Astrocyte (in vitro differentiated cells and primary cell): ENCODE results near the gene PANX2. TPM values are rescaled to one million over a fixed set of nuclear protein-coding genes. Genes with fewer than 3 reads are reported as not detected.

Experiments
- DNase-seq: peaks from one replicate; pipeline ENCODE4 v3.0.0-alpha.2; 2010; ENCODE audit warnings: low read depth
- FAIRE-seq: peaks from 2 replicates; lab custom pipeline; 2011; peaks lifted over from hg19 to GRCh38; lab: Jason Lieb, UNC
- H2AFZ ChIP-seq: 2 replicates; pipeline ENCODE4 v1.6.0; 2012; ENCODE audit warnings: low read depth, low read length, inconsistent platforms
- H3K27ac ChIP-seq: 2 replicates; pipeline ENCODE4 v1.5.1; 2011; ENCODE audit warnings: low read depth, low read length, inconsistent platforms
- H3K27me3 ChIP-seq: 2 replicates; pipeline ENCODE4 v1.6.0; 2011; ENCODE audit warnings: low read length, inconsistent platforms; ENCODE audit not compliant: insufficient read depth
- H3K36me3 ChIP-seq: 2 replicates; pipeline ENCODE4 v1.5.1; 2011; ENCODE audit warnings: low read length, inconsistent platforms; ENCODE audit not compliant: insufficient read depth
- H3K4me1 ChIP-seq: 2 replicates; pipeline ENCODE4 v1.5.1; 2011; ENCODE audit warnings: low read length, inconsistent platforms; ENCODE audit not compliant: insufficient read depth
- H3K4me2 ChIP-seq: 2 replicates; pipeline ENCODE4 v1.6.0; 2012; ENCODE audit warnings: low read length, inconsistent platforms
- H3K4me3 ChIP-seq: 2 replicates; pipeline ENCODE4 v1.5.1; 2011; ENCODE audit warnings: low read depth, mild to moderate bottlenecking, low read length, inconsistent platforms; ENCODE audit not compliant: insufficient read depth
- H3K79me2 ChIP-seq: 2 replicates; pipeline ENCODE4 v1.6.0; 2012; ENCODE audit warnings: mild to moderate bottlenecking, low read length, inconsistent platforms; ENCODE audit not compliant: insufficient read depth
- H3K9ac ChIP-seq: 2 replicates; pipeline ENCODE4 v1.6.0; 2012; ENCODE audit warnings: mild to moderate bottlenecking, low read length, inconsistent platforms
- H3K9me3 ChIP-seq: 2 replicates; pipeline ENCODE4 v1.5.1; 2012; ENCODE audit warnings: low read depth, mild to moderate bottlenecking, low read length, inconsistent platforms; ENCODE audit not compliant: insufficient read depth
- H4K20me1 ChIP-seq: 2 replicates; pipeline ENCODE4 v1.6.0; 2012; ENCODE audit warnings: low read length, inconsistent platforms; ENCODE audit not compliant: insufficient read depth
- H3K27ac Mint-ChIP-seq: one replicate; pipeline ENCODE4 v1.8.0; 2021; ENCODE audit warnings: mild to moderate bottlenecking, mixed read lengths; ENCODE audit not compliant: unreplicated experiment
- H3K27me3 Mint-ChIP-seq: one replicate; pipeline ENCODE4 v1.8.0; 2021; ENCODE audit warnings: low read depth, mixed read lengths; ENCODE audit not compliant: unreplicated experiment
- H3K36me3 Mint-ChIP-seq: one replicate; pipeline ENCODE4 v1.8.0; 2021; ENCODE audit warnings: low read depth, mixed read lengths; ENCODE audit not compliant: unreplicated experiment
- H3K4me1 Mint-ChIP-seq: one replicate; pipeline ENCODE4 v1.8.0; 2021; ENCODE audit warnings: low read depth, mixed read lengths; ENCODE audit not compliant: unreplicated experiment
- H3K4me3 Mint-ChIP-seq: one replicate; pipeline ENCODE4 v1.8.0; 2021; ENCODE audit warnings: mild to moderate bottlenecking, moderate library complexity, mixed read lengths; ENCODE audit not compliant: unreplicated experiment
- H3K9me3 Mint-ChIP-seq: one replicate; pipeline ENCODE4 v1.8.0; 2021; ENCODE audit warnings: mild to moderate bottlenecking, mixed read lengths; ENCODE audit not compliant: unreplicated experiment
- CTCF ChIP-seq: IDR thresholded peaks from 2 replicates; pipeline ENCODE4 v1.5.1; 2011; ENCODE audit warnings: low read depth, mild to moderate bottlenecking, inconsistent platforms, low read length, moderate library complexity; ENCODE audit not compliant: insufficient read depth
- EZH2 ChIP-seq: IDR thresholded peaks from 2 replicates; pipeline ENCODE4 v1.6.1; 2012; ENCODE audit warnings: mild to moderate bottlenecking, low read length, inconsistent platforms; ENCODE audit not compliant: insufficient read depth
- total RNA-seq: library from RNA; stranded (reverse); gene quantifications from 2 replicates; pipeline ENCODE4 v1.2.1, GENCODE V29; 2021

Gene PANX2
- total RNA-seq, 1 donor from 2014 or later = 2.3 TPM

DNA sequence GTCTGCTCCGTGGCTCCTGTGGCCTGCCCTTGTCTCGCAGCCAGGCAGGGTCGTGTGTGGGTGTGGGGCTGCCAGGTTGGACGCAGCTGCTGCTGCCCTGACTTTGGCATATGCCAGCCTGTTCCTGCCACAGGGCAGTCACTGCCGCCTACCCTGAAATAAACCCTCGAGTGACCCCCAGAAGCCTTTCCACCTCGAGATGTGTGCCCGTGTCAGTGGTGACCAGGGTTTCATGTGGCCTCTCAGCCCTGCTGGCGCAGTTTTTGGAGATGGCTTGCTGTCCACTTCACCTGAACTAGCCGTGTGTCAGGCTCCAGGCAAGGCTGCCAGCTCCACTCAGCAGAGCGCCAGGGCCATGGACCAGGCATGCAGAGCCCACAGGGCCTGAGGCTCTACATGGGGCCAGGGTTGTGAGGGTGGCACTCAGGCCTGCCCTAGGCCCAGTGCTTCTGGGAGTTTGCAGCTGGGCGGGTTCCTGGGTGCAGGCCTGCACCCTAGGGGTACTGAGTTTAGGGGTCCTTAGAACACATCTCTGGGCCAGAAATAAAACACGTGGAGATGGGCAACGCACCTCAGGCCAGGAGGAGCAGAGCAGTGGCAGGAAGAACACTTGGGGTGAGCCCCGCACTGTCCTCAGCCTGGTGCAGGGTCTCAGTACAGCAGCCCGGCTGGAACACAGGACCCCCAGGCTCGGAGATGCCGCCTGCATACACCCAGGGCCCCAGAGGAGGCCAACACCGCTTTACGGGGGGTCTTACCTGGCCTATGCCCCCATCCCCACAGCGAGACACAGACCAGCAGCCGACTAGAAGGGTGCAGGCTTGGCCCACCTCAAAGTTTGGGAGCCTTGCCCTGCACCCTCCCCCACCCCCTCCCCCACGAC is 8.8 kb upstream of the PANX2 start:
- no peaks in the 10 kb centered on the region for H3K36me3 ChIP-seq

GRCh38 chr22:50162391-50162956 is 8.1 kb upstream of the PANX2 start:
- peaks cover 2% of the 10 kb centered on the region for H3K27me3 ChIP-seq
- no peak overlapping the region for H3K4me2 ChIP-seq
- H3K79me2 ChIP-seq = no peaks in the 10 kb centered on the region
- H2AFZ ChIP-seq = no peak overlapping the region
- H3K4me1 ChIP-seq = no peaks in the 10 kb centered on the region
- no peaks in the 10 kb centered on the region for H3K9me3 ChIP-seq
- H3K9ac ChIP-seq = no peak overlapping the region
- H3K36me3 Mint-ChIP-seq = no peaks in the 10 kb centered on the region
- FAIRE-seq (no peak), DNase-seq (no peak)
- peaks cover 4% of the 10 kb centered on the region for H3K9me3 Mint-ChIP-seq
- no peaks in the 10 kb centered on the region for H3K4me1 Mint-ChIP-seq
- TF ChIP-seq CTCF = no peak
- TF ChIP-seq EZH2 = no peak
- H4K20me1 ChIP-seq = no peaks in the 10 kb centered on the region
- no peak overlapping the region for H3K4me3 Mint-ChIP-seq
- H3K27ac ChIP-seq = no peak overlapping the region
- no peaks in the 10 kb centered on the region for H3K36me3 ChIP-seq
- H3K4me3 ChIP-seq = no peak overlapping the region
- H3K27ac Mint-ChIP-seq = no peak overlapping the region
- peaks cover 35% of the 10 kb centered on the region for H3K27me3 Mint-ChIP-seq

More for the DNA sequence above, 8.8 kb upstream of the PANX2 start:
- Histone ChIP-seq H4K20me1 (no peaks in the 10 kb centered on the region), H3K27me3 (peaks cover 2% of the 10 kb centered on the region), H3K79me2 (no peaks in the 10 kb centered on the region), H3K9me3 (no peaks in the 10 kb centered on the region), H3K9ac (no peak overlapping the region), H2AFZ (no peak overlapping the region), H3K4me1 (no peaks in the 10 kb centered on the region), H3K4me2 (no peak overlapping the region), H3K27ac (no peak overlapping the region), H3K4me3 (no peak overlapping the region)
- H3K27me3 Mint-ChIP-seq = peaks cover 42% of the 10 kb centered on the region
- no peaks in the 10 kb centered on the region for H3K4me1 Mint-ChIP-seq
- no peak overlapping the region for H3K4me3 Mint-ChIP-seq
- no peaks in the 10 kb centered on the region for H3K36me3 Mint-ChIP-seq
- peaks cover 4% of the 10 kb centered on the region for H3K9me3 Mint-ChIP-seq
- DNase-seq (no peak), FAIRE-seq (no peak)
- TF ChIP-seq EZH2 = no peak
- no peak for TF ChIP-seq CTCF
- H3K27ac Mint-ChIP-seq = no peak overlapping the region
